ENCODE measurements around the gene GUCY1A2.

DNA sequence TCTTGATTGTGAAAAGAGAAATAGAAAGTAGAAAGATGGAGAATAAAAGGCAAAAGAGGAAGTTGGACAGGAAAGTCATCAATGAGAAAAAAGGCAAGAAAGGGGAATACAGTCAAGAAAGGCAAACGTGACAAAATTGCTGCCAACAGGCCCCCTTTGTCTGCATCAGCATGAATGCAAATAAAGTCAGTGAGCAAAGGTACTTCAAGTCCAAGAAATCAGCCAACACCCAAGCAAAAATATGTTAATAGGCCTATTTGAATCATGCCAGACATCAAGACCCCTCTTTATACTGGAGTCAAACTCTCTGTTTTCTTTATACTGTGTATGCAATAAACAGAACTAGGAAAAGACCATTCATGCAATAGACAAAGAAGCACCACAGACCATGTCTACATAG, 34.3 kb downstream of the GUCY1A2 start:
- TF ChIP-seq, protein P1, sequence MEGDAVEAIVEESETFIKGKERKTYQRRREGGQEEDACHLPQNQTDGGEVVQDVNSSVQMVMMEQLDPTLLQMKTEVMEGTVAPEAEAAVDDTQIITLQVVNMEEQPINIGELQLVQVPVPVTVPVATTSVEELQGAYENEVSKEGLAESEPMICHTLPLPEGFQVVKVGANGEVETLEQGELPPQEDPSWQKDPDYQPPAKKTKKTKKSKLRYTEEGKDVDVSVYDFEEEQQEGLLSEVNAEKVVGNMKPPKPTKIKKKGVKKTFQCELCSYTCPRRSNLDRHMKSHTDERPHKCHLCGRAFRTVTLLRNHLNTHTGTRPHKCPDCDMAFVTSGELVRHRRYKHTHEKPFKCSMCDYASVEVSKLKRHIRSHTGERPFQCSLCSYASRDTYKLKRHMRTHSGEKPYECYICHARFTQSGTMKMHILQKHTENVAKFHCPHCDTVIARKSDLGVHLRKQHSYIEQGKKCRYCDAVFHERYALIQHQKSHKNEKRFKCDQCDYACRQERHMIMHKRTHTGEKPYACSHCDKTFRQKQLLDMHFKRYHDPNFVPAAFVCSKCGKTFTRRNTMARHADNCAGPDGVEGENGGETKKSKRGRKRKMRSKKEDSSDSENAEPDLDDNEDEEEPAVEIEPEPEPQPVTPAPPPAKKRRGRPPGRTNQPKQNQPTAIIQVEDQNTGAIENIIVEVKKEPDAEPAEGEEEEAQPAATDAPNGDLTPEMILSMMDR (IDR thresholded peaks at IDR 0.05), result no peak
- no peak for TF ChIP-seq POLR2A (IDR thresholded peaks at IDR 0.05)
